GM13976 (cell line): ENCODE data around the gene RTEL1.
A peak's percentile ranks its signal among the peaks of the same experiment; 100 is the strongest.

Source experiments
- DNase-seq: peaks from one replicate; pipeline ENCODE4 v3.0.0; 2012; ENCODE audit warnings: low spot score
- in situ Hi-C: fragments of 300-500 bp; cut with MboI; formaldehyde crosslinking; loops from one replicate; pipeline ENCODE4 v1.12.0; 2022; ENCODE audit warnings: low sequenced_read_pairs, mixed read lengths, inconsistent platforms; ENCODE audit not compliant: unreplicated experiment
- TF ChIP-seq, protein P1 (sequence below): IDR thresholded peaks from 2 replicates; pipeline ENCODE4 v1.5.1; 2012; ENCODE audit warnings: borderline replicate concordance, mild to moderate bottlenecking; ENCODE audit not compliant: insufficient read depth; ENCODE audit errors: extremely low read depth, missing control alignments, control extremely low read depth

Gene RTEL1

DNA sequence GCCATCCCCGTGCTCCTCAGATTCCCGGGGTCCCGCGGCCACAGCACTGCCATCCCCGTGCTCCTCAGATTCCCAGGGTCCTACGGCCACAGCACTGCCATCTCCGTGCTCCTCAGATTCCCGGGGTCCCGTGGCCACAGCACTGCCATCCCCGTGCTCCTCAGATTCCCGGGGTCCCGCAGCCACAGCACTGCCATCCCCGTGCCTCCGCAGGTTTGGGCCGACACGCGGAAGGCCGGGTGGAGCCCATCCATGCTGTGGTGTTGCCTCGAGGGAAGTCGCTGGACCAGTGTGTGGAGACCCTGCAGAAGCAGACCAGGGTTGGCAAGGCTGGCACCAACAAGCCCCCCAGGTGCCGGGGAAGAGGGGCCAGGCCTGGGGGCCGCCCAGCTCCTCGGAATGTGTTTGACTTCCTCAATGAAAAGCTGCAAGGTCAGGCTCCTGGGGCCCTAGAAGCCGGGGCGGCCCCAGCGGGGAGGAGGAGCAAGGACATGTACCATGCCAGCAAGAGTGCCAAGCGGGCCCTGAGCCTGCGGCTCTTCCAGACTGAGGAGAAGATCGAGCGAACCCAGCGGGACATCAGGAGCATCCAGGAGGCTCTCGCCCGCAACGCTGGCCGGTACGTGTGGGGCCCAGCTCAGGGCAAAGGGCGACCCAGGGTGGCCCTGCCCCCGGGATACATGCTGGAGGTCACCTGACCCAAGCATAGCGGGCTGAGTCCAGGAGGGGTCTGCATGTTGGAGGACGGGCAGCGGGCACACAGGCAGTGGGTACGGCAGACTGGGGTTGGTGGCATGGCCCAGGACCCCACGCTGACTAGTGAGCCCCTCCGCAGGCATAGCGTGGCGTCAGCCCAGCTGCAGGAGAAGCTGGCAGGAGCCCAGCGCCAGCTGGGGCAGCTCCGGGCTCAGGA, 77.1 kb downstream of the RTEL1 start:
- in situ Hi-C loops: no loop called here
- no peak for DNase-seq
- TF ChIP-seq, protein P1, sequence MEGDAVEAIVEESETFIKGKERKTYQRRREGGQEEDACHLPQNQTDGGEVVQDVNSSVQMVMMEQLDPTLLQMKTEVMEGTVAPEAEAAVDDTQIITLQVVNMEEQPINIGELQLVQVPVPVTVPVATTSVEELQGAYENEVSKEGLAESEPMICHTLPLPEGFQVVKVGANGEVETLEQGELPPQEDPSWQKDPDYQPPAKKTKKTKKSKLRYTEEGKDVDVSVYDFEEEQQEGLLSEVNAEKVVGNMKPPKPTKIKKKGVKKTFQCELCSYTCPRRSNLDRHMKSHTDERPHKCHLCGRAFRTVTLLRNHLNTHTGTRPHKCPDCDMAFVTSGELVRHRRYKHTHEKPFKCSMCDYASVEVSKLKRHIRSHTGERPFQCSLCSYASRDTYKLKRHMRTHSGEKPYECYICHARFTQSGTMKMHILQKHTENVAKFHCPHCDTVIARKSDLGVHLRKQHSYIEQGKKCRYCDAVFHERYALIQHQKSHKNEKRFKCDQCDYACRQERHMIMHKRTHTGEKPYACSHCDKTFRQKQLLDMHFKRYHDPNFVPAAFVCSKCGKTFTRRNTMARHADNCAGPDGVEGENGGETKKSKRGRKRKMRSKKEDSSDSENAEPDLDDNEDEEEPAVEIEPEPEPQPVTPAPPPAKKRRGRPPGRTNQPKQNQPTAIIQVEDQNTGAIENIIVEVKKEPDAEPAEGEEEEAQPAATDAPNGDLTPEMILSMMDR: no peak

DNA sequence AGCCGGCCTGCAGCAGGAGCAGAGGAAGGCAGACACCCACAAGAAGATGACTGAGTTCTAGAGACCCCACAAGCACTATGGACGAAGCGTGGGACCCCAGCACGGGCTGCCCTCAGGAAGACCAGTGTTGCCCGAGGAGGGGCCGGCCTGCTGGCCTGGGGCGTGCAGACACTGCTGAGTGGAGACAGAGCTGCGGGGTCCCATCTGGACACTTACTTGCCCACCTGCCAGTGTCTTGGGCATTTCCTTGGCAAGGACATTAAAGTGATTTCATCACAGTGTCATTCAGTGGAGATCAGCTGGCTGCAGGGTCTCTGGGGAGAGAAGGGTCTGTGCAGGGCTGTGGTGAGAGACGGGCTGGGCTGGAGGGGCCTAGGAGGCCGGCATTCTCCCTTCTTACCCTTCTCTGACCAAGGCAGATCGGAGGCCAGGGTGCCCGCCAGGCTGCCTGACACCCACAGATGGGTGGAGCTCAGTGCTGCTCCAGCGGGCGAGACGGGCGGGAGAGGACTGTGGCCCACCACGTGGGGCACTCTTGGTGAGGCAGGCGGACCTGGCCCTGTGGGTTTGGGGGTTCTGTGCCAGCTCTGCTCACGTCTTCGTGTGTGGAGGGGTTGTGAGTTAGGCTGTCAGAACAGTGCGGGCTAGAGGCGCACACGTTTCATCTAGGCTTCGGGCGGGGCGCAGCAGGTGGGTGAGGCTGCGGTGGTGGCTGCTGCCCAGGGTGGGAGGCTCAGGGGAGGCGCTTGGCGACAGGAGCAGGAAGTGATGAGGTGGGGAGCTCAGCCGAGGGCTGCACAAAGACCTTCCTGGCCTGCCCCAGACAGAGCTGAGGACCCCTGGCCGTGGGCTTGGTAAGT, 78.0 kb downstream of the RTEL1 start, which contains the start of gene LIME1:
LIME1 (plus strand) TSS at position 806 of the 860 bp plus-strand sequence. CDS start 886 bp downstream, outside the sequence.
- TF ChIP-seq, protein P1: no peak
- in situ Hi-C loops: no loop called here
- peak; percentile 57 for DNase-seq

DNA sequence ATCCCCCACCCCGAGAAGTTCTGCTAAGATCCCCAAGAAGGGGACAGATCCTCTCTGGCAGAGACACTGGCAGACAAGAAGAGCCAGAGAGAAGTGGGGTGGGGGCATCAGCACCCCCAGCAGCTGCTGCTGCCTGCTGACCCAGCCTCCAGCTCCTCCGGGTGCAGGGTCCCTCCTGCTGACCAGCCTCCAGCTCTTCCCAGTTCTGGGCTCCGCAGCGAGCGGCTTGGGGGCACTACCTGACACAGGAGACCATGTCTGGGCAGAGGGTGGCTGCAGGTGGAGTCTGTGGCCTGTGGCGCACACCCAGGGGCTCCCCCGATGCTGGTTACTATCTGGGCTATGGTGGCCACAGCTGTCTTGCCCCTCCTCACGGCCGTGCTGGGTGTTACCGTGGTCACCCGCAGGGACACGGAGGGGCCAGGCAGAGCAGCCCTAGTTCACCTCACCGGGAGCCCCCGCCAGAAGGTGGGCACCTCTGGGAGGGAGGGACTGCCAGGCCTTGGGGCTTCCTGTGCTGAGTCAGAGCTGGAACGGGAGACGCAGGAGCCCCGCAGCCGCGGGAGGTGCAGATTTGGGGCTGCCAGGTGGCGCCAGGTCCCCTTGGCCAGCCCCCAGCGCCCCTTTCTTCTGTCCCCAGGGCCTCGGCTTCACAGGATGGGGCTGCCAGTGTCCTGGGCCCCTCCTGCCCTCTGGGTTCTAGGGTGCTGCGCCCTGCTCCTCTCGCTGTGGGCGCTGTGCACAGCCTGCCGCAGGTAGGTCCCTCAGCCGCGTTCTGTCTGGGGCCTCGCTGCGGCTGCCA, 79.0 kb downstream of the RTEL1 start:
- in situ Hi-C loops: no loop called here
- TF ChIP-seq, protein P1: no peak
- DNase-seq: peak; percentile 58

DNA sequence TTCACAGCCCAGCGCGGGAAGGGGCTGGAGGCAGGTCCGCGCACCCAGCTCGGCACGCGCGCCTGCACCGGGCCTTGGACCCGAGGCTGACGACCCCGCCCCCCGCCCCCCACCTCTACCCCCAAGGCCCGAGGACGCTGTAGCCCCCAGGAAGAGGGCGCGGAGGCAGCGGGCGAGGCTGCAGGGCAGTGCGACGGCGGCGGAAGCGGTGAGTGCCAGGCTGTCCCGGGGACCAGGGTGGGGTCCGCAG, 79.5 kb downstream of the RTEL1 start:
- in situ Hi-C loops: no loop called here
- no peak for DNase-seq
- TF ChIP-seq, protein P1: no peak

DNA sequence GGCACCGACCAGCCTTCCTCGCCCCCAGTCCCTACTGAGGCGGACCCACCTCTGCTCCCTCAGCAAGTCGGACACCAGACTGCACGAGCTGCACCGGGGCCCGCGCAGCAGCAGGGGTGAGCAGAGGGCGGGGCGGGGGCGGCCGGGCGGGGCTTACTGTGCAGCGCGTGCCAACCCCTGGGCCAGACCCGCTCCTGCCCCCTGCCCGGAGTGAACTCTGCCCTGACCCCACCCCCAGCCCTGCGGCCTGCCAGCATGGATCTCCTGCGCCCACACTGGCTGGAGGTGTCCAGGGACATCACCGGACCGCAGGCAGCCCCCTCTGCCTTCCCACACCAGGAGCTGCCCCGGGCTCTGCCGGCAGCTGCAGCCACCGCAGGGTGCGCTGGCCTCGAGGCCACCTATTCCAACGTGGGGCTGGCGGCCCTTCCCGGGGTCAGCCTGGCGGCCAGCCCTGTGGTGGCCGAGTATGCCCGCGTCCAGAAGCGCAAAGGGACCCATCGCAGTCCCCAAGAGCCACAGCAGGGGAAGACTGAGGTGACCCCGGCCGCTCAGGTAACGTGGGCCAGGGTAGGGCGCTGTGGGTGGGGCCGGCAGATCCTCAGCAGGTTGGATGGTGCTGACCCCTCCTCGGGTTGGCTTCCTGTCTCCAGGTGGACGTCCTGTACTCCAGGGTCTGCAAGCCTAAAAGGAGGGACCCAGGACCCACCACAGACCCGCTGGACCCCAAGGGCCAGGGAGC, 80.0 kb downstream of the RTEL1 start:
- TF ChIP-seq, protein P1: no peak
- DNase-seq: peak; percentile 63
- in situ Hi-C loops: no loop called here

DNA sequence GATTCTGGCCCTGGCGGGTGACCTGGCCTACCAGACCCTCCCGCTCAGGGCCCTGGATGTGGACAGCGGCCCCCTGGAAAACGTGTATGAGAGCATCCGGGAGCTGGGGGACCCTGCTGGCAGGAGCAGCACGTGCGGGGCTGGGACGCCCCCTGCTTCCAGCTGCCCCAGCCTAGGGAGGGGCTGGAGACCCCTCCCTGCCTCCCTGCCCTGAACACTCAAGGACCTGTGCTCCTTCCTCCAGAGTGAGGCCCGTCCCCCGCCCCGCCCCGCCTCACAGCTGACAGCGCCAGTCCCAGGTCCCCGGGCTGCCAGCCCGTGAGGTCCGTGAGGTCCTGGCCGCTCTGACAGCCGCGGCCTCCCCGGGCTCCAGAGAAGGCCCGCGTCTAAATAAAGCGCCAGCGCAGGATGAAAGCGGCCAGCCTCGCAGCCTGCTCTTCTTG, 80.6 kb downstream of the RTEL1 start:
- in situ Hi-C loops: no loop called here
- DNase-seq: peak; percentile 33
- TF ChIP-seq, protein P1: no peak
